Dedifferentiated amniotic fluid mesenchymal stem cell (primary cell): ENCODE measurements around the gene SLC3A2.
"Not testable (repeated sequence)": the region's sequence is repeated elsewhere in the genome, so short reads cannot be mapped to it uniquely, and the experiment has no call there.

ENCODE experiments used
- DNase-seq: peaks from one replicate; pipeline ENCODE4 v3.0.0-alpha.2; 2016; ENCODE audit errors: extremely low spot score

SLC3A2 gene

DNA sequence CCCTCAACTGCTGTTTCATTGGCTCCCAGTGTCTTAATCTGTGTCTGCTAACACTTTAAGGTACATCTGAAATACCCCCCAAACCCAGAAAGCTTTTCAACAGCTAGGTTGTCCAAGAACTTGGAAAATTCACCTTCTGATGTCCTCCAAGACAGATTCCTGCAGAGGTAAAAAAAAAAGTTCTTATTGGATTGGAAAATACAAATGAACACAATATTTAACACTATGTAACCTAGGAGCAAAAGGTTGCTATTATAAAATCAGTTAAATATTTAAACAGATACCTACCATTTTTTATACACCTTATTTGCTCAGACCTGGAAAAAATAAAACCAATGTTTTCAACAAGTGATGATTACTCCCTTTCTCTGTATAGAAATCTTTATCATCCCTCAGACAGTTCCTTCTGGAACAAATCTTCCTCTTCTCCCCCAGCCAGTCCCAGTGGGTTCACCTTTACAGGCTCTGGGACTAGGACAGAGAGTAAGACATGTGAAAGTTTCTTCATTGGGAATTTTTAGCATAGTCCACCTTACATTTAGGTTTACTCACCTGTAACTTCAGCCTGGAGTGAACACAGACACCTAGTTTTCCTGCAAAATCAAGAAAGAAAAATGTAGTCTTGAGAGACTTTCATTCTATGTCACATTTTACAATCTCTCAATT lies 28.0 kb upstream of the SLC3A2 start:
- no peak for DNase-seq

- DNase-seq: no peak
These were observed 27.3 kb upstream of the SLC3A2 start for GRCh38 chr11:62853279-62853965.

- no peak for DNase-seq
These were observed 26.5 kb upstream of the SLC3A2 start for GRCh38 chr11:62854013-62854824.

GRCh38 chr11:62854825-62855570 lies 25.7 kb upstream of the SLC3A2 start:
- no peak for DNase-seq

DNA sequence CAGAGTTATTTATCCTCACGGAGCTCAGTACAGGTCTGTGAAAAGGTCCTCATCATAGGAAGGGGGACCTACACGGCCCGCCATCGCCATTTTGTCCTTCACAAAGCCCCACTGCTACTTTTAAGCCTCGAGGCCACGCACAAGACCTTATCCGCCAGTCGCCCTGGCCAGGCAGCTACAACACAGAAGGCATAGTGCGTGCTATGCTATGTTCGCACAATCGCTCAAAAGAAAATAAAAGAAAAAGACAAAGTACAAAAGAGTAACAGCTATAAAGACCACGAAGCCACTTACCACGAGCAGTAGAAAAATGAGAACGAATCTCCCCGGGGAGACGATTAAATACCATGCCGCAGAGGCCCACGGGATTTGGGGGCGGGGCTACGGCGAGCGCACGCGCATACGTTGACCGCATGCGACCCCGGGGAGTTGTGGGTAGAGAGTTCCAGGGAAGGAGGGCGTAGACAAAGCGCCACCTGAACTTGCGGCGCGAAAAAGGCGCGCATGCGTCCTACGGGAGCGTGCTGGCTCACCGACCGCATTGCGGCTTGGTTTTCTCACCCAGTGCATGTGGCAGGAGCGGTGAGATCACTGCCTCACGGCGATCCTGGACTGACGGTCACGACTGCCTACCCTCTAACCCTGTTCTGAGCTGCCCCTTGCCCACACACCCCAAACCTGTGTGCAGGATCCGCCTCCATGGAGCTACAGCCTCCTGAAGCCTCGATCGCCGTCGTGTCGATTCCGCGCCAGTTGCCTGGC lies 24.9 kb upstream of the SLC3A2 start:
- DNase-seq: peak; percentile 92

DNA sequence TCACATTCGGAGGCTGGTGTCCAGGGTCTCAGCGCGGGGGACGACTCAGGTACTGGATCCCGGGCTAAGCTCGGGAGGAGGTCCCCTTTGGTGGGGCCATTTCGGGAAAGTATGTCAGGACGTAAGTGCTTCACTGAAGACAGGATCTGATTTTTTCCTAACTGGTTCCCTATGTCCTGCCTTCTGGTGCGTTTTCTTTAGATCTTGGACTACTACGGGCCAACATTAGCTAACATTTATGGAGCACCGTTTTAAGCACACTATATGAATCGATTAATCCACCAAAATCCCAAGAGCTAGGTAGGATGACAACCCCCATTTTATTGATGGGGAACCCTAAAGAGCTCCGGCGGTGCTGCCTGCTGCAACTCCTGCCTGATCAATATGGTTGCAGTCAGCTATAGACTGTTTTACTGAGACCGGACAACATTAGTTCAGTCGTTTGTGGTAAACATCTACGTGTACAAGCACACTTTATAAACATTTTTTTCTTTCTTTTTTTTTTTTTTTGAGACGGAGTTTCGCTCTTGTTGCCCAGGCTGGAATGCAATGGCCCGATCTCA lies 24.3 kb upstream of the SLC3A2 start:
- DNase-seq: no peak

DNA sequence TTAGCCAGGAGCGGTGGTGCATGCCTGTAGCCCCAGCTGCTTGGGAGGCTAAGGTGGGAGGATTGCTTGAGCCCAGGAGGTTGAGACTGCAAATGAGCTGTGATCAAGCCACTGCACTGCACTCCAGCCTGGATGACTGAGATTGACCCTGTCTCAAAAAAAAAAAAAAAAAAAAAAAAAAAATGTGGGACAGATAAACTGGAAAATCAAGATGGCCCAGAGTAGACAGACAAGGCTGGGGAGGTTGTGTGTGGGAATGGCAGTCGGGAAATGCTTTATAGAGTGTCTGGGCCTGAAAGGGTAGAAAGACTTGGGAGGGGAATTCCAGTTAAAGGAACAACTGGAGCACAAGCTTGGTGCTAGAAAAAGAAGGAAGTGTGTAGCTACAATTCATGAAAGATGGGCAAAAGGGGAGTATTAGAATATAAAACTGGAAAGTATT lies 23.1 kb upstream of the SLC3A2 start:
- no peak for DNase-seq

DNA sequence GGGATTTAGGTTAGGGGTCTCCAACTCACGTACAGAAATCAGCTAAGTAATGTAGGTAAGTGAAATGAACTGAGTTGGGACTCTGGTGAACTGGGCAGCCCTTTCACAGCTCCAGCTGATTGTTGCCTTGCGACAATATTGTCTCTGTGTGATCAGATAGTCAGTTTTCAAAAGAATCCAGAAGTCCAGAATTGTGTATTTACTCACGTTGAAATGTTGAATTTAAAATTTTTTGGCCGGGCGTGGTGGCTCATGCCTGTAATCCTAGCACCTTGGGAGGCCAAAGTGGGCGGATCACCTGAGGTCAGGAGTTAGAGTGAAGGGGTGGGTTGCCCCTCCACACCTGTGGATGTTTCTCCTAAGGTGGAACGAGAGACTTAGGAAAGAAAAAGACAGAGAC lies 22.5 kb upstream of the SLC3A2 start:
- no peak for DNase-seq

- DNase-seq: not testable (repeated sequence)
These were observed 21.4 kb upstream of the SLC3A2 start for GRCh38 chr11:62859281-62859703.

- no peak for DNase-seq
These were observed 19.7 kb upstream of the SLC3A2 start for GRCh38 chr11:62860835-62861563.

DNA sequence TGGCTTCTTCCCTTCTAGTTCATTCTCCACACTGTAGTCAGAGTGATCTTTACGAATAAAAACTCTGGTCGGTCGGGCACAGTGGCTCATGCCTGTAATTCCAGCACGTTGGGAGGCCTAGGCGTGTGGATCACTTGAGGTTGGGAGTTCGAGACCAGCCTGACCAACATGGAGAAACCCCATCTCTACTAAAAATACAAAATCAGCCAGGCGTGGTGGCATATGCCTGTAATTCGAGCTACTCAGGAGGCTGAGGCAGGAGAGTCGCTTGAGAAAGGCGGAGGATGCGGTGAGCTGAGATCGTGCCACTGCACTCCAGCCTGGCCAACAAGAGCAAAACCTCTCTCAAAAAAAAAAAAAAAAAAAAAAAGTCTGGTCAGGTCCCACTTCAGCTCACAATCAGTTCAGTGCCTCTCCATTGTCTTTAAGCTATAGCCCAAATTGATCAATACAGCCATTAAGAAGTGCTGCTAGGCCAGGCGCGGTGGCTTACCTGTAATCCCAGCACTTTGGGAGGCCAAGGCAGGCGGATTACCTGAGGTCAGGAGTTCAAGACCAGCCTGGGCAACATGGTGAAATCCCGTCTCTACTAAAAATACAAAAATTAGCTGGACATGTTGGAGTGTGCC lies 19.0 kb upstream of the SLC3A2 start:
- DNase-seq: not testable (repeated sequence)

- DNase-seq: no peak
These were observed 16.9 kb upstream of the SLC3A2 start for GRCh38 chr11:62863687-62864335.

GRCh38 chr11:62865635-62866034 lies 15.1 kb upstream of the SLC3A2 start:
- DNase-seq: no peak

DNA sequence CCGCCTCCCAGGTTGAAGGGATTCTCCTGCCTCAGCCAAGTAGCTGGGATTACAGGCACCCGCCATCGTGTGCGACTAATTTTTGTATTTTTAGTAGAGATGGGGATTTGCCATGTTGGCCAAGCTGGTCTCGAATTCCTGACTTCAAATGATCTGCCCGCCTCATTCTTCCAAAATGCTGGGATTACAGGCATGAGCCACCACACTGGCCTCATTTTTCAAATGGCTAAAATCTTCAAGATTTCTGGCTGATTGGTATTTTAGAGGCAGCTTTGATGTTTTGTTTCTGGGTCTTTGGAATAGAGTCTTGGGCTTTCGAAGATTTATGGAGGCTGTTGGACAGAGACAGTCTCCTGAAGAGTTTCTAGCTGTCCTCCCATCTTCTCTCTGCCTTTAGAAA lies 5.8 kb upstream of the SLC3A2 start:
- no peak for DNase-seq

DNA sequence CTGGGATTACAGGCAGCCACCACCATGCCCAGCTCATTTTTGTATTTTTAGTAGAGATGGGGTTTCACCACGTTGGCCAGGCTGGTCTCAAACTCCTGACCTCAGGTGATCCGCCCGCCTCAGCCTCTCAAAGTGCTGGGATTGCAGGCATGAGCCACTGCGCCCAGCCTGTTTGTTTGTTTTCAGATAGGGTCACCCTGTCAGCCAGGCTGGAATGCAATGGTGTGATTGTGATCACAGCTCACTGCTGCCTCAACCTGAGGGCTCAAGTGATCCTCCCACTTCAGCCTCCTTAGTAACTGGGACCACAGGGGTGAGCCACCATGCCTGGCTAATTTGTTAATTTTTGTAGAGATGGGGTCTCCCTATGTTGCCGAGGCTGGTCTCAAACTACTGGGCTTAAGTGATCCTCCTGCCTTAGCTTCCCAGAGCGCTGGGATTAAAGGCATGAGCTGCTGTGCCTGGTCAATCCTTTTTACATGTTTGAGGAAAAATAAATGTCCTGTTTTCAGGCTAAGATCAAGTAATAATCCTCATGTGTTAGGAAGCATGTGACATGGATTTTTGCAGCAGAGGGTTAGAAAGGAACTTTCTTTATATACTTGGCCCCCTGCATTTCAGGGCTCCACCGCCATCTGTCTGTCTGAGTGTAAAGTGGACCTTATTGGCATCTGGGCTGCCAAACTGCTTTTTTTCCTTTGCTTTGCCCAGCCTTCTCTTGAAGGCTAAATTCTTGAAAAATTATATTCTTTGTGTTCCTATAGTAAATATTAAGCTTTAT lies 4.8 kb upstream of the SLC3A2 start:
- DNase-seq: no peak

DNA sequence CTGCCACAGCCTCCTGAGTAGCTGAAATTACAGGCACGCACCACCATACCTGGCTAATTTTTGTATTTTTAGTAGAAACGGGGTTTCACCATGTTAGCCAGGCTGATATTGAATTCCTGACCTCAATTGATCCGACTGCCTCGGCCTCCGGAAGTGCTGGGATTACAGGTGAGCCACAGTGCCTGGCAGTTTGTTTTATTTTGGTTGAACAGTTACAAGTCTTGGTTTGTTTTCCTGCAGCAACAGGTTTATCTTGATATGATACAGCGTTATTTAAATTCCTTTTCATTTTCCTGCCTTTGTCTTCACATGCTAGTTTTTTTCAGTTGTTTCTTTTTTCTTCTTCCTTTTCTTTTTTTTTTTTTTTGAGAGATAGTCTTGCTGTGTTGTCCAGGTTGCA lies 4.0 kb upstream of the SLC3A2 start:
- DNase-seq: no peak

DNA sequence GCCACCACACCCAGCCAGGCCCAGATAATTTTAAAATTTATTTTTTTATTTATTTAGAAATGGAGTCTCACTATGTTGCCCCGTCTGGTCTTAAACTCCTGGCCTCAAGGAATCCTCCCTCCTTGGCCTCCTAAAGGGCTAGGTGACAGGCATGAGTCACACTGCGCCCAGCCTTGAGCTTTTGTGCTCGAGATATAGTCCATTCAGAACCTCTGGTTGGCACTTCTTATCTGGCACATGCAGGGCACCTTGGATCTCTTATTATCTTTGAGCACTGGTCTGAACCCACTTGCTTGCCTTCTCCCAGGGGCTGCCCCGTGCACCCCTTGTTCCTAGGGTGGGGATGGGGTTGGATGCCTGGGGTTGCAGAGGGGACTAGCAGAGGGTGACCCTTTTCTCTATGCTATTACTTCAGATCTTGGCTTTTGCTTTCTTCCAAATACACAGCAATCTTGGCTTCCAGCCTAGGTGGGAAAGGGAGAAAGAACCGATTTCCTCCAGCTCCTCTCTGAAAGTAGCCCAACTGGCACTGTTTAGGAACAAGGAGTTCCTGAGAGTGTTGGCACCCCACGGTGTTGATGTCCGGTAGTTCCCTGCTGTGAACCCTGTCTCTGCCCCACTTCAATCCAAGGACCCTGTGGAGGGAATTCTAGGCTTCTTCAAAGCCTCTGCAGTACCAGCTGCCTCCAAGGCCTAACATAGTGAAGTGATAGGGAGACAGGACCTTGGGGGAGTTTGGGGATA lies 1.3 kb upstream of the SLC3A2 start:
- DNase-seq: no peak
